ENCODE measurements around the gene PTPN2.

PTPN2 gene

GRCh38 chr18:12748671-12749070 is 135.4 kb downstream of the PTPN2 start:
- H3K4me1 Mint-ChIP-seq: no peaks in the 10 kb centered on the region
- no peak for DNase-seq
- no peaks in the 10 kb centered on the region for H3K36me3 Mint-ChIP-seq (ENCODE audit: low read depth)

GRCh38 chr18:12747530-12748315 is 136.3 kb downstream of the PTPN2 start:
- Mint-ChIP-seq H3K27ac (no peak overlapping the region), H3K4me3 (no peak overlapping the region), H3K9me3 (no peaks in the 10 kb centered on the region), H3K27me3 (ENCODE audit: low read depth, poor library complexity) (peaks cover 2% of the 10 kb centered on the region), H3K4me1 (no peaks in the 10 kb centered on the region), H3K36me3 (ENCODE audit: low read depth) (no peaks in the 10 kb centered on the region)
- DNase-seq: no peak
- TF ChIP-seq CTCF (IDR thresholded peaks at IDR 0.05): no peak

More at GRCh38 chr18:12748671-12749070, 135.4 kb downstream of the PTPN2 start:
- Mint-ChIP-seq H3K27ac (no peak overlapping the region), H3K9me3 (no peaks in the 10 kb centered on the region), H3K27me3 (ENCODE audit: low read depth, poor library complexity) (peaks cover 2% of the 10 kb centered on the region), H3K4me3 (no peak overlapping the region)
- no peak for TF ChIP-seq CTCF (IDR thresholded peaks at IDR 0.05)

- TF ChIP-seq CTCF (IDR thresholded peaks at IDR 0.05): no peak
- DNase-seq: no peak
- H3K36me3 Mint-ChIP-seq (ENCODE audit: low read depth): no peaks in the 10 kb centered on the region
- no peaks in the 10 kb centered on the region for H3K4me1 Mint-ChIP-seq
- H3K27me3 Mint-ChIP-seq (ENCODE audit: low read depth, poor library complexity): peaks cover 2% of the 10 kb centered on the region
- H3K27ac Mint-ChIP-seq: no peak overlapping the region
- H3K9me3 Mint-ChIP-seq: peaks cover 5% of the 10 kb centered on the region
- H3K4me3 Mint-ChIP-seq: no peak overlapping the region
Measured at GRCh38 chr18:12745095-12745795, 138.8 kb downstream of the PTPN2 start.

- TF ChIP-seq CTCF (IDR thresholded peaks at IDR 0.05): no peak
- DNase-seq: no peak
- H3K36me3 Mint-ChIP-seq (ENCODE audit: low read depth): no peaks in the 10 kb centered on the region
Measured at GRCh38 chr18:12744103-12744502, 139.9 kb downstream of the PTPN2 start.

GRCh38 chr18:12742453-12742852 is 141.6 kb downstream of the PTPN2 start:
- Mint-ChIP-seq H3K27me3 (ENCODE audit: low read depth, poor library complexity) (peaks cover 2% of the 10 kb centered on the region), H3K4me3 (no peak overlapping the region), H3K4me1 (no peaks in the 10 kb centered on the region), H3K27ac (no peak overlapping the region), H3K9me3 (peaks cover 6% of the 10 kb centered on the region), H3K36me3 (ENCODE audit: low read depth) (no peaks in the 10 kb centered on the region)
- DNase-seq: no peak
- no peak for TF ChIP-seq CTCF (IDR thresholded peaks at IDR 0.05)

More at GRCh38 chr18:12744103-12744502, 139.9 kb downstream of the PTPN2 start:
- Mint-ChIP-seq H3K27ac (no peak overlapping the region), H3K4me1 (no peaks in the 10 kb centered on the region), H3K27me3 (ENCODE audit: low read depth, poor library complexity) (peaks cover 2% of the 10 kb centered on the region), H3K9me3 (peaks cover 6% of the 10 kb centered on the region), H3K4me3 (no peak overlapping the region)

Data from nephron progenitor cell (in vitro differentiated cells).